Measurements from ENCODE around the gene CFAP299.

The CFAP299 gene

GRCh38 chr4:80529026-80529425, 193.5 kb downstream of the CFAP299 start:
- Histone ChIP-seq H3K9me3 (ENCODE audit: insufficient read depth, low read length) (no peaks in the 10 kb centered on the region), H3K79me2 (ENCODE audit: insufficient read depth, low read length) (no peaks in the 10 kb centered on the region), H3K27ac (ENCODE audit: low read depth, low read length) (no peak overlapping the region), H3F3A (ENCODE audit: insufficient read depth) (peaks cover 12% of the 10 kb centered on the region), H3K4me3 (ENCODE audit: insufficient read depth, low read length, poor library complexity, severe bottlenecking) (no peak overlapping the region), H3K9ac (ENCODE audit: low read length) (no peak overlapping the region), H4K20me1 (ENCODE audit: low read depth, low read length) (no peaks in the 10 kb centered on the region), H3K27me3 (ENCODE audit: low read length) (no peaks in the 10 kb centered on the region), H3K4me2 (ENCODE audit: low read depth, low read length, poor library complexity, severe bottlenecking) (no peak overlapping the region), H3K36me3 (ENCODE audit: low read length) (no peaks in the 10 kb centered on the region), H3K9me2 (replicated peaks; ENCODE audit: insufficient read depth, low read length) (no peaks in the 10 kb centered on the region), H2AFZ (ENCODE audit: low read depth, low read length, severe bottlenecking) (no peak overlapping the region)
- TF ChIP-seq CTCF (IDR thresholded peaks at IDR 0.05; ENCODE audit: insufficient read depth, low read length, poor library complexity, severe bottlenecking), result no peak
- no peak for TF ChIP-seq EZH2phosphoT487 (conservative IDR thresholded peaks at IDR 0.05; ENCODE audit: low read length)

GRCh38 chr4:80532674-80533333, 197.3 kb downstream of the CFAP299 start:
- no peaks in the 10 kb centered on the region for H3K79me2 ChIP-seq (ENCODE audit: insufficient read depth, low read length)
- no peaks in the 10 kb centered on the region for H3K36me3 ChIP-seq (ENCODE audit: low read length)
- no peaks in the 10 kb centered on the region for H3K9me2 ChIP-seq (replicated peaks; ENCODE audit: insufficient read depth, low read length)
- H3K9me3 ChIP-seq (ENCODE audit: insufficient read depth, low read length), result no peaks in the 10 kb centered on the region
- no peak for TF ChIP-seq EZH2phosphoT487 (conservative IDR thresholded peaks at IDR 0.05; ENCODE audit: low read length)
- TF ChIP-seq CTCF (IDR thresholded peaks at IDR 0.05; ENCODE audit: insufficient read depth, low read length, poor library complexity, severe bottlenecking), result no peak
- H3K27ac ChIP-seq (ENCODE audit: low read depth, low read length), result peak overlapping the region; percentile 86
- H3K9ac ChIP-seq (ENCODE audit: low read length), result peak overlapping the region; percentile 39
- H3K27me3 ChIP-seq (ENCODE audit: low read length), result no peaks in the 10 kb centered on the region
- H2AFZ ChIP-seq (ENCODE audit: low read depth, low read length, severe bottlenecking), result peak overlapping the region; percentile 19
- H3K4me2 ChIP-seq (ENCODE audit: low read depth, low read length, poor library complexity, severe bottlenecking), result peak overlapping the region; percentile 72
- peaks cover 12% of the 10 kb centered on the region for H3F3A ChIP-seq (ENCODE audit: insufficient read depth)
- no peak overlapping the region for H3K4me3 ChIP-seq (ENCODE audit: insufficient read depth, low read length, poor library complexity, severe bottlenecking)
- no peaks in the 10 kb centered on the region for H4K20me1 ChIP-seq (ENCODE audit: low read depth, low read length)

- Histone ChIP-seq H3F3A (ENCODE audit: insufficient read depth) (peaks cover 12% of the 10 kb centered on the region), H3K9ac (ENCODE audit: low read length) (no peak overlapping the region), H2AFZ (ENCODE audit: low read depth, low read length, severe bottlenecking) (no peak overlapping the region), H4K20me1 (ENCODE audit: low read depth, low read length) (no peaks in the 10 kb centered on the region), H3K36me3 (ENCODE audit: low read length) (no peaks in the 10 kb centered on the region), H3K27ac (ENCODE audit: low read depth, low read length) (no peak overlapping the region), H3K27me3 (ENCODE audit: low read length) (no peaks in the 10 kb centered on the region), H3K9me3 (ENCODE audit: insufficient read depth, low read length) (no peaks in the 10 kb centered on the region), H3K9me2 (replicated peaks; ENCODE audit: insufficient read depth, low read length) (no peaks in the 10 kb centered on the region), H3K4me2 (ENCODE audit: low read depth, low read length, poor library complexity, severe bottlenecking) (no peak overlapping the region), H3K4me3 (ENCODE audit: insufficient read depth, low read length, poor library complexity, severe bottlenecking) (no peak overlapping the region), H3K79me2 (ENCODE audit: insufficient read depth, low read length) (no peaks in the 10 kb centered on the region)
- TF ChIP-seq CTCF (IDR thresholded peaks at IDR 0.05; ENCODE audit: insufficient read depth, low read length, poor library complexity, severe bottlenecking), result no peak
- TF ChIP-seq EZH2phosphoT487 (conservative IDR thresholded peaks at IDR 0.05; ENCODE audit: low read length), result no peak
Observed at GRCh38 chr4:80535551-80535950, 200.0 kb downstream of the CFAP299 start.
